NOMO-1 treated with dmso at 0.1 percent for 144 hours (cell line): Measurements from ENCODE around the gene TMEFF2.

Source experiments
- DNase-seq: peaks from one replicate; lab custom pipeline; 2025; ENCODE audit not compliant: unreplicated experiment; lab: John Stamatoyannopoulos, UW

The TMEFF2 gene

GRCh38 chr2:192069417-192069816, 125.3 kb downstream of the TMEFF2 start:
- DNase-seq, result no peak

GRCh38 chr2:192068966-192069365, 125.8 kb downstream of the TMEFF2 start:
- DNase-seq, result no peak

GRCh38 chr2:192067631-192068030, 127.1 kb downstream of the TMEFF2 start:
- DNase-seq, result no peak

- DNase-seq, result no peak
Measured at GRCh38 chr2:192064459-192064858, 130.3 kb downstream of the TMEFF2 start.

GRCh38 chr2:192060161-192060560, 134.6 kb downstream of the TMEFF2 start:
- DNase-seq, result no peak

GRCh38 chr2:192059266-192059665, 135.5 kb downstream of the TMEFF2 start:
- no peak for DNase-seq

GRCh38 chr2:192053921-192054320, 140.8 kb downstream of the TMEFF2 start:
- DNase-seq, result no peak

- DNase-seq, result no peak
Measured at GRCh38 chr2:192051533-192051932, 143.2 kb downstream of the TMEFF2 start.

GRCh38 chr2:192049362-192049761, 145.4 kb downstream of the TMEFF2 start:
- no peak for DNase-seq

GRCh38 chr2:192047315-192048107, 147.2 kb downstream of the TMEFF2 start:
- DNase-seq, result no peak

GRCh38 chr2:192044496-192044895, 150.2 kb downstream of the TMEFF2 start:
- no peak for DNase-seq

- no peak for DNase-seq
Measured at GRCh38 chr2:192043216-192043870, 151.4 kb downstream of the TMEFF2 start.

GRCh38 chr2:192042126-192042525, 152.6 kb downstream of the TMEFF2 start:
- DNase-seq, result no peak

GRCh38 chr2:192038110-192038509, 156.6 kb downstream of the TMEFF2 start:
- no peak for DNase-seq

GRCh38 chr2:192035731-192036442, 158.8 kb downstream of the TMEFF2 start:
- no peak for DNase-seq

- DNase-seq, result no peak
Measured at GRCh38 chr2:192030856-192031255, 163.9 kb downstream of the TMEFF2 start.

- no peak for DNase-seq
Measured at GRCh38 chr2:192030289-192030688, 164.4 kb downstream of the TMEFF2 start.

GRCh38 chr2:192029089-192029488, 165.6 kb downstream of the TMEFF2 start:
- no peak for DNase-seq

GRCh38 chr2:192026825-192027120, 168.0 kb downstream of the TMEFF2 start:
- DNase-seq, result no peak

- DNase-seq, result no peak
Measured at GRCh38 chr2:192026059-192026824, 168.5 kb downstream of the TMEFF2 start.

GRCh38 chr2:192025637-192026036, 169.1 kb downstream of the TMEFF2 start:
- no peak for DNase-seq
